Stimulated activated CD8-positive, alpha-beta memory T cell treated with anti-CD3 and anti-CD28 coated beads, Interleukin-7, amount 100 ng/mL, for 48 hours (primary cell): Measurements from ENCODE around the gene IRF2.
A peak's percentile ranks its signal among the peaks of the same experiment; 100 is the strongest.

ENCODE experiments used
- DNase-seq, 2 donors: peaks; one replicate each; pipeline ENCODE4 v3.0.0-alpha.2; 2020; ENCODE audit warnings: low read depth in 1 of 2; ENCODE audit errors: extremely low read depth in 1 of 2

The IRF2 gene

GRCh38 chr4:184433258-184433892, 41.0 kb downstream of the IRF2 start:
- no peak for DNase-seq

GRCh38 chr4:184432127-184432922, 42.0 kb downstream of the IRF2 start:
- DNase-seq = no peak

GRCh38 chr4:184430163-184430562, 44.2 kb downstream of the IRF2 start:
- no peak for DNase-seq

GRCh38 chr4:184428787-184429186, 45.6 kb downstream of the IRF2 start:
- DNase-seq = no peak

- DNase-seq = no peak
Observed at GRCh38 chr4:184427687-184428086, 46.7 kb downstream of the IRF2 start.

GRCh38 chr4:184427093-184427492, 47.3 kb downstream of the IRF2 start:
- no peak for DNase-seq

GRCh38 chr4:184424993-184425758, 49.2 kb downstream of the IRF2 start:
- DNase-seq = no peak

GRCh38 chr4:184424279-184424678, 50.1 kb downstream of the IRF2 start:
- DNase-seq = no peak

GRCh38 chr4:184423003-184423686, 51.2 kb downstream of the IRF2 start:
- DNase-seq = no peak

GRCh38 chr4:184422378-184422777, 52.0 kb downstream of the IRF2 start:
- DNase-seq = no peak

GRCh38 chr4:184421533-184422155, 52.7 kb downstream of the IRF2 start:
- no peak for DNase-seq

GRCh38 chr4:184420881-184421416, 53.4 kb downstream of the IRF2 start:
- DNase-seq = no peak

- DNase-seq = no peak
Observed at GRCh38 chr4:184420402-184420801, 53.9 kb downstream of the IRF2 start.

- no peak for DNase-seq
Observed at GRCh38 chr4:184419976-184420375, 54.4 kb downstream of the IRF2 start.

- no peak for DNase-seq
Observed at GRCh38 chr4:184417802-184418511, 56.4 kb downstream of the IRF2 start.

- peak in 1 of 2 donors; percentile 32 for DNase-seq
Observed at GRCh38 chr4:184416913-184417734, 57.2 kb downstream of the IRF2 start.

- no peak for DNase-seq
Observed at GRCh38 chr4:184415071-184415470, 59.3 kb downstream of the IRF2 start.

GRCh38 chr4:184413261-184414046, 60.9 kb downstream of the IRF2 start:
- DNase-seq = no peak
